ENCODE results near the gene ORAI2. TPM values are rescaled to one million over a fixed set of nuclear protein-coding genes. Genes with fewer than 3 reads are reported as not detected.

The ORAI2 gene
- total and polyA plus RNA-seq, 2 of the 4 experiments (the other 2 are of a cell fraction), result 52.0 to 58.3 TPM

DNA sequence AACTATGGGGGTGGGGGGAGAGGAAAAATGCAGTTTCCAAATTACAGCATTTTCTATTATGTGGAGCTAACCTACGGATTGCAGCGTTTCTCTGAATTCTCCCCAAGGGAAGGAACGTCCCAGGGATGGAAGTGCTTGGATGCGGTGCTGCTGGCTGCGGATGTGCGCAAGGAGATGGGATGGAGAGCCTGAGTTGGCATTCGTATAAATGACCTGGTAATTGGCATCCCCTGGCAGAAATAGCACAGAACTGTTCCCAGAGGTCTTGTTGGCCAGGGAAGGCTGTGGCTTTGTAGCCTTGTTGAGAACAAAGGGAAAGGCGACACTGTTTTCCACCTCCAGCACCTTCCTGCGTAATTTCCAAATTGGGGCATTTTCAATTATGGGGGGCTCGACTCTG lies 2.7 kb downstream of the ORAI2 start:
- Histone ChIP-seq H3K27ac (ENCODE audit: insufficient read depth, low read length) (no peak overlapping the region), H2BK120ac (ENCODE audit: low read depth, low read length) (no peak overlapping the region), H3K56ac (ENCODE audit: extremely low read depth, insufficient read depth, low read length) (no peak overlapping the region), H2AK9ac (replicated peaks; ENCODE audit: low read depth, low read length, poor library complexity) (peak overlapping the region; percentile 3), H3K4me3 (ENCODE audit: insufficient read depth, low read depth, low read length) (no peak overlapping the region), H3K23ac (ENCODE audit: low read depth, low read length) (no peak overlapping the region), H4K91ac (ENCODE audit: insufficient read depth, low read depth, low read length) (no peak overlapping the region), H3K9ac (ENCODE audit: low read depth, low read length) (no peak overlapping the region), H3K36me3 (ENCODE audit: control insufficient read depth, insufficient read depth, low read length) (peaks cover 8% of the 10 kb centered on the region), H3K4me2 (ENCODE audit: low read depth, low read length) (no peak overlapping the region), H2AK5ac (ENCODE audit: low read depth, low read length) (no peak overlapping the region), H2BK20ac (ENCODE audit: low read depth, low read length) (no peak overlapping the region), H2BK5ac (ENCODE audit: low read depth, low read length, poor library complexity, severe bottlenecking) (no peak overlapping the region), H3K9me3 (ENCODE audit: control insufficient read depth, insufficient read depth, low read length) (no peaks in the 10 kb centered on the region), H3K14ac (replicated peaks; ENCODE audit: low read depth, low read length) (no peak overlapping the region), H2AFZ (replicated peaks; ENCODE audit: low read length, poor library complexity) (no peak overlapping the region), H4K20me1 (ENCODE audit: insufficient read depth, low read length) (no peaks in the 10 kb centered on the region), H3K9me1 (ENCODE audit: insufficient read depth, low read length) (peaks cover 8% of the 10 kb centered on the region), H4K5ac (ENCODE audit: low read depth, low read length) (no peak overlapping the region), H2BK15ac (ENCODE audit: low read depth, low read length) (no peak overlapping the region), H3K4ac (ENCODE audit: low read depth, low read length) (no peak overlapping the region), H4K8ac (ENCODE audit: low read depth in 2 of 2, low read length in 2 of 2) (no peak overlapping the region), H3K4me1 (ENCODE audit: control insufficient read depth, insufficient read depth, low read length) (peaks cover 7% of the 10 kb centered on the region), H3K27me3 (ENCODE audit: control insufficient read depth, insufficient read depth, low read length) (no peaks in the 10 kb centered on the region), H3K18ac (ENCODE audit: low read depth, low read length) (no peak overlapping the region), H3K79me1 (ENCODE audit: low read depth in 1 of 2, low read length in 2 of 2) (peaks cover 6 to 40% of the 10 kb centered on the region in 2 experiments; a peak in 3 of 4 replicates)
- CTCF ChIA-PET, result no interaction called here
- dilution Hi-C loops (cut with HindIII; ENCODE audit: low sequenced_read_pairs, unreplicated experiment) (no loop called here), intact Hi-C loops (cut with micrococcal nuclease) (no loop called here), in situ Hi-C loops (cut with MboI; ENCODE audit: low sequenced_read_pairs) (no loop called here)
- POLR2A ChIA-PET (ENCODE audit: unreplicated experiment), result no interaction called here
- no peak for ATAC-seq (ENCODE audit: low read depth)
- DNase-seq, result no peak
- WGBS, 2 experiments (ENCODE audit: extremely low coverage in 2 of 2, insufficient read length in 1 of 2), result 97% methylated on average over 5 of the region's 10 CpGs; no CpG with 5 or more reads in 1 of the 2 experiments
- BruUV-seq (replicated peaks), result no TSS peak
- TF ChIP-seq NFE2L2 (IDR thresholded peaks at IDR 0.05; ENCODE audit: low read depth, low read length), result no peak
- TF ChIP-seq FOS (IDR thresholded peaks at IDR 0.05; ENCODE audit: low read depth, low read length), result no peak
- TF ChIP-seq CHD1 (IDR thresholded peaks at IDR 0.05; ENCODE audit: low read depth, low read length), result no peak
- TF ChIP-seq RAD21 (IDR thresholded peaks at IDR 0.05; ENCODE audit: low read length), result no peak
- TF ChIP-seq, protein P1, sequence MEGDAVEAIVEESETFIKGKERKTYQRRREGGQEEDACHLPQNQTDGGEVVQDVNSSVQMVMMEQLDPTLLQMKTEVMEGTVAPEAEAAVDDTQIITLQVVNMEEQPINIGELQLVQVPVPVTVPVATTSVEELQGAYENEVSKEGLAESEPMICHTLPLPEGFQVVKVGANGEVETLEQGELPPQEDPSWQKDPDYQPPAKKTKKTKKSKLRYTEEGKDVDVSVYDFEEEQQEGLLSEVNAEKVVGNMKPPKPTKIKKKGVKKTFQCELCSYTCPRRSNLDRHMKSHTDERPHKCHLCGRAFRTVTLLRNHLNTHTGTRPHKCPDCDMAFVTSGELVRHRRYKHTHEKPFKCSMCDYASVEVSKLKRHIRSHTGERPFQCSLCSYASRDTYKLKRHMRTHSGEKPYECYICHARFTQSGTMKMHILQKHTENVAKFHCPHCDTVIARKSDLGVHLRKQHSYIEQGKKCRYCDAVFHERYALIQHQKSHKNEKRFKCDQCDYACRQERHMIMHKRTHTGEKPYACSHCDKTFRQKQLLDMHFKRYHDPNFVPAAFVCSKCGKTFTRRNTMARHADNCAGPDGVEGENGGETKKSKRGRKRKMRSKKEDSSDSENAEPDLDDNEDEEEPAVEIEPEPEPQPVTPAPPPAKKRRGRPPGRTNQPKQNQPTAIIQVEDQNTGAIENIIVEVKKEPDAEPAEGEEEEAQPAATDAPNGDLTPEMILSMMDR (conservative IDR thresholded peaks at IDR 0.05; ENCODE audit: low read depth, low read length), result no peak
- no peak for TF ChIP-seq SMC3 (IDR thresholded peaks at IDR 0.05; ENCODE audit: low read depth, low read length)
- TF ChIP-seq MAZ (IDR thresholded peaks at IDR 0.05; ENCODE audit: borderline replicate concordance, low read depth, low read length), result no peak
- no peak for TF ChIP-seq RFX5 (IDR thresholded peaks at IDR 0.05; ENCODE audit: low read depth, low read length)
- TF ChIP-seq, protein P2, sequence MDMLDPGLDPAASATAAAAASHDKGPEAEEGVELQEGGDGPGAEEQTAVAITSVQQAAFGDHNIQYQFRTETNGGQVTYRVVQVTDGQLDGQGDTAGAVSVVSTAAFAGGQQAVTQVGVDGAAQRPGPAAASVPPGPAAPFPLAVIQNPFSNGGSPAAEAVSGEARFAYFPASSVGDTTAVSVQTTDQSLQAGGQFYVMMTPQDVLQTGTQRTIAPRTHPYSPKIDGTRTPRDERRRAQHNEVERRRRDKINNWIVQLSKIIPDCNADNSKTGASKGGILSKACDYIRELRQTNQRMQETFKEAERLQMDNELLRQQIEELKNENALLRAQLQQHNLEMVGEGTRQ (IDR thresholded peaks at IDR 0.05; ENCODE audit: low read depth, low read length), result no peak
- no peak for TF ChIP-seq BHLHE40 (IDR thresholded peaks at IDR 0.05; ENCODE audit: low read depth, low read length)
- TF ChIP-seq RCOR1 (IDR thresholded peaks at IDR 0.05; ENCODE audit: insufficient replicate concordance, low read length), result no peak
- TF ChIP-seq POLR2A (IDR thresholded peaks at IDR 0.05; ENCODE audit: low read depth, low read length), result no peak
- no peak for TF ChIP-seq MXI1 (IDR thresholded peaks at IDR 0.05; ENCODE audit: borderline replicate concordance, low read depth, low read length)

All from IMR-90 (cell line).